22Rv1 (cell line): ENCODE measurements around the gene MPZL1.

Experiments used
- CTCF ChIP-seq: fragments of 450-650 bp; IDR thresholded peaks from 2 replicates; pipeline ENCODE4 v1.5.1; 2017; ENCODE audit warnings: mild to moderate bottlenecking
- ZFX ChIP-seq: fragments of 450-650 bp; IDR thresholded peaks from 2 replicates; pipeline ENCODE4 v1.6.1; 2017; ENCODE audit warnings: antibody characterized with exemption, borderline replicate concordance

GRCh38 chr1:167755654-167756053, 33.9 kb downstream of the MPZL1 start:
- TF ChIP-seq CTCF (no peak), ZFX (no peak)
